Endothelial cell of umbilical vein (primary cell): ENCODE data around the gene OR6C4. TPM values are rescaled to one million over a fixed set of nuclear protein-coding genes. Genes with fewer than 3 reads are reported as not detected.

ENCODE experiments used
- BruUV-seq: library from RNA; stranded (reverse); fragments of 400-500 nt; replicated peaks from 2 replicates; lab custom pipeline; 2021; lab: Mats Ljungman, UMichigan
- CTCF ChIA-PET: fragments of 300-600, 350-600 bp; sonication (Branson Sonifier 250); formaldehyde crosslinking; loops from one replicate; lab custom pipeline; 2021; ENCODE audit warnings: antibody characterized with exemption, inconsistent platforms; lab: Charles Lee
- POLR2A ChIA-PET: fragments of 300-600, 350-600 bp; sonication (Branson Sonifier 250); formaldehyde crosslinking; loops from one replicate; lab custom pipeline; 2021; ENCODE audit warnings: antibody characterized with exemption, inconsistent platforms; lab: Charles Lee
- DNase-seq: peaks from one replicate; pipeline ENCODE4 v3.0.0-alpha.2; 2011; ENCODE audit warnings: low read depth, low spot score
- FAIRE-seq: peaks from 2 replicates; lab custom pipeline; 2011; peaks lifted over from hg19 to GRCh38; lab: Jason Lieb, UNC
- H2AFZ ChIP-seq: 2 replicates; pipeline ENCODE4 v1.6.0; 2012; ENCODE audit warnings: low read depth, low read length, control low read depth, inconsistent platforms
- H3K27ac ChIP-seq: 2 replicates; pipeline ENCODE4 v1.5.1; 2011; ENCODE audit warnings: low read depth, mild to moderate bottlenecking, control low read depth, low read length, moderate library complexity; ENCODE audit not compliant: insufficient read depth
- H3K27me3 ChIP-seq, 2 experiments: 2 replicates each; pipeline versions ENCODE4 v1.6.0 to v1.6.1; 2011; ENCODE audit warnings: low read length in 2 of 2, mixed read lengths in 1 of 2; ENCODE audit not compliant: control insufficient read depth in 2 of 2, insufficient read depth in 2 of 2
- H3K36me3 ChIP-seq, 2 experiments: 2 replicates in 1 of 2; 3 replicates in 1 of 2; pipeline ENCODE4 v1.5.1; 2011; ENCODE audit warnings: low read length in 2 of 2, mild to moderate bottlenecking in 1 of 2, moderate library complexity in 1 of 2; ENCODE audit not compliant: control insufficient read depth in 2 of 2, insufficient read depth in 2 of 2; ENCODE audit errors: extremely low read depth in 1 of 2
- H3K4me1 ChIP-seq: 3 replicates; pipeline ENCODE4 v1.5.1; 2011; ENCODE audit warnings: mild to moderate bottlenecking, low read length; ENCODE audit not compliant: control insufficient read depth, insufficient read depth; ENCODE audit errors: extremely low read depth
- H3K4me2 ChIP-seq: 2 replicates; pipeline ENCODE4 v1.6.1; 2011; ENCODE audit warnings: low read length, control low read depth, mixed read lengths; ENCODE audit not compliant: insufficient read depth
- H3K4me3 ChIP-seq, 3 experiments: fragments of 200-600 bp in 1 of 3; sonication (generic), shearing (Covaris generic) in 1 of 3; replicated peaks in 1 of 3; 2 replicates each; pipeline ENCODE4 v1.5.1; 2011 to 2016; ENCODE audit warnings: control low read depth in 3 of 3, low read length in 3 of 3, mild to moderate bottlenecking in 2 of 3, inconsistent platforms in 1 of 3, low read depth in 1 of 3, moderate library complexity in 1 of 3; ENCODE audit not compliant: insufficient read depth in 1 of 3
- H3K79me2 ChIP-seq: 2 replicates; pipeline ENCODE4 v1.6.0; 2012; ENCODE audit warnings: low read length, inconsistent platforms; ENCODE audit not compliant: control insufficient read depth, insufficient read depth
- H3K9ac ChIP-seq: replicated peaks from 2 replicates; pipeline ENCODE3; 2011; ENCODE audit warnings: low read length, control low read depth; ENCODE audit not compliant: insufficient read depth; ENCODE audit errors: extremely low read depth
- H3K9me1 ChIP-seq: replicated peaks from 3 replicates; pipeline ENCODE4 v1.6.0; 2011; ENCODE audit warnings: mild to moderate bottlenecking, low read length; ENCODE audit not compliant: control insufficient read depth, insufficient read depth; ENCODE audit errors: extremely low read depth
- H3K9me3 ChIP-seq: replicated peaks from 2 replicates; pipeline ENCODE4 v1.5.1; 2012; ENCODE audit warnings: low read length, inconsistent platforms; ENCODE audit not compliant: control insufficient read depth, insufficient read depth
- H4K20me1 ChIP-seq: replicated peaks from 2 replicates; pipeline ENCODE3; 2011; ENCODE audit warnings: mild to moderate bottlenecking, low read length; ENCODE audit not compliant: control insufficient read depth, insufficient read depth; ENCODE audit errors: extremely low read depth
- CTCF ChIP-seq, 2 donors: IDR thresholded peaks; 1 replicate in 1 of 2; 2 replicates in 1 of 2; pipeline ENCODE4 v1.5.1; 2011; ENCODE audit warnings: low read length in 2 of 2, mild to moderate bottlenecking in 2 of 2, moderate library complexity in 2 of 2, control low read depth in 1 of 2, inconsistent platforms in 1 of 2, low read depth in 1 of 2; ENCODE audit not compliant: insufficient read depth in 1 of 2; ENCODE audit errors: extremely low read depth in 1 of 2
- EZH2 ChIP-seq: IDR thresholded peaks from 2 replicates; pipeline ENCODE4 v1.6.1; 2012; ENCODE audit warnings: borderline replicate concordance, low read depth, mild to moderate bottlenecking, moderate library complexity, low read length, inconsistent platforms; ENCODE audit not compliant: severe bottlenecking
- FOS ChIP-seq: IDR thresholded peaks from 2 replicates; pipeline ENCODE4 v1.6.1; 2011; ENCODE audit warnings: mild to moderate bottlenecking, low read length, moderate library complexity, borderline replicate concordance; ENCODE audit not compliant: insufficient read depth
- GATA2 ChIP-seq: IDR thresholded peaks from 2 replicates; pipeline ENCODE4 v1.7.0; 2011; ENCODE audit warnings: low read depth, mild to moderate bottlenecking, moderate library complexity, mixed read lengths, low read length; ENCODE audit not compliant: insufficient read length, insufficient read depth
- JUN ChIP-seq: IDR thresholded peaks from 2 replicates; pipeline ENCODE4 v1.6.1; 2011; ENCODE audit warnings: borderline replicate concordance, low read depth; ENCODE audit not compliant: insufficient read length, insufficient read depth
- MAX ChIP-seq: IDR thresholded peaks from 2 replicates; pipeline ENCODE4 v1.6.1; 2011; ENCODE audit not compliant: insufficient read depth, insufficient read length
- MYC ChIP-seq: IDR thresholded peaks from one replicate; pipeline ENCODE4 v1.6.1; 2011; ENCODE audit warnings: mild to moderate bottlenecking, low read depth, low read length
- POLR2A ChIP-seq: IDR thresholded peaks from 2 replicates; pipeline ENCODE4 v1.6.1; 2012; ENCODE audit warnings: low read depth, mild to moderate bottlenecking, control low read depth, low read length
- POLR2AphosphoS5 ChIP-seq: IDR thresholded peaks from 2 replicates; pipeline ENCODE4 v1.6.1; 2012; ENCODE audit warnings: low read depth, mild to moderate bottlenecking, control low read depth, low read length, moderate library complexity; ENCODE audit not compliant: insufficient read depth
- dilution Hi-C: fragments of 300-500 bp; cut with MboI; formaldehyde crosslinking; loops from one replicate; pipeline ENCODE4 v1.15.0; 2019; ENCODE audit warnings: low sequenced_read_pairs; ENCODE audit not compliant: extremely low pct_ligation_motif_present
- intact Hi-C: fragments of 100-400 bp; cut with micrococcal nuclease; formaldehyde crosslinking; loops from one replicate; pipeline ENCODE4 v1.10.0; 2022
- polyA plus RNA-seq, 4 experiments: library from polyadenylated mRNA; depleted of rRNA in 3 of 4; stranded (reverse) in 3 of 4; unstranded in 1 of 4; fragments of >200 nt; gene quantifications; 2 replicates each; pipeline versions ENCODE4 v1.2.1 to v1.2.3, GENCODE V29; 2011 to 2012; ENCODE audit warnings: missing spikeins in 1 of 4
- total RNA-seq: library from RNA; stranded (reverse); gene quantifications from 2 replicates; pipeline ENCODE4 v1.2.3, GENCODE V29; 2021

OR6C4 gene
- total and polyA plus RNA-seq, 2 donors (not counting 3 experiments of a cell fraction or from before 2014, with no cell fraction given): not detected

- DNase-seq (no peak), FAIRE-seq (no peak)
- Histone ChIP-seq H3K9me3 (no peaks in the 10 kb centered on the region), H3K9me1 (no peaks in the 10 kb centered on the region), H4K20me1 (no peaks in the 10 kb centered on the region), H3K27ac (no peak within 1 kb of the TSS), H3K4me3 (no peak within 1 kb of the TSS), H3K36me3 (no peaks in the 10 kb centered on the region), H3K4me1 (no peaks in the 10 kb centered on the region), H3K4me2 (no peak within 1 kb of the TSS), H3K27me3 (no peaks in the 10 kb centered on the region), H3K9ac (no peak within 1 kb of the TSS), H2AFZ (no peak within 1 kb of the TSS), H3K79me2 (no peaks in the 10 kb centered on the region)
- intact Hi-C loops: no loop called here
- BruUV-seq: no TSS peak
- ChIA-PET CTCF (no interaction called here), POLR2A (no interaction called here)
- dilution Hi-C loops: no loop called here
- no peak for TF ChIP-seq CTCF (IDR thresholded peaks at IDR 0.05; ENCODE audit: extremely low read depth in 1 of 2, insufficient read depth in 1 of 2, low read depth in 1 of 2, low read length in 2 of 2)
- TF ChIP-seq EZH2: no peak
- TF ChIP-seq FOS: no peak
- TF ChIP-seq MAX: no peak
Observed at GRCh38 chr12:55572168-55572567, 22.8 kb downstream of the OR6C4 start, which contains the start of gene OR2AP1. OR2AP1 (plus strand) TSS chr12:55572468; CDS start chr12:55574415, 1,947 bp downstream.

GRCh38 chr12:55582066-55582465 lies 32.7 kb downstream of the OR6C4 start:
- Histone ChIP-seq H3K9me3 (no peaks in the 10 kb centered on the region), H4K20me1 (no peaks in the 10 kb centered on the region), H3K4me3 (no peak overlapping the region), H2AFZ (no peak overlapping the region), H3K4me2 (no peak overlapping the region), H3K4me1 (no peaks in the 10 kb centered on the region), H3K27me3 (no peaks in the 10 kb centered on the region), H3K36me3 (no peaks in the 10 kb centered on the region), H3K9me1 (no peaks in the 10 kb centered on the region), H3K9ac (no peak overlapping the region), H3K79me2 (no peaks in the 10 kb centered on the region), H3K27ac (no peak overlapping the region)
- intact Hi-C loops: no loop called here
- TF ChIP-seq CTCF (IDR thresholded peaks at IDR 0.05; ENCODE audit: extremely low read depth in 1 of 2, insufficient read depth in 1 of 2, low read depth in 1 of 2, low read length in 2 of 2): no peak
- no peak for TF ChIP-seq MYC
- TF ChIP-seq FOS: no peak
- no peak for TF ChIP-seq POLR2A
- TF ChIP-seq EZH2: no peak
- TF ChIP-seq MAX: no peak
- no peak for TF ChIP-seq POLR2AphosphoS5
- no peak for TF ChIP-seq GATA2
- no peak for TF ChIP-seq JUN
- dilution Hi-C loops: no loop called here
- ChIA-PET CTCF (no interaction called here), POLR2A (no interaction called here)
- no TSS peak for BruUV-seq
- DNase-seq (no peak), FAIRE-seq (no peak)
